UCSD-AML1 (cell line): Measurements from ENCODE around the gene CEP41.

Source experiments
- DNase-seq: peaks from one replicate; lab custom pipeline; 2025; ENCODE audit not compliant: unreplicated experiment; lab: John Stamatoyannopoulos, UW

The CEP41 gene, protein sequence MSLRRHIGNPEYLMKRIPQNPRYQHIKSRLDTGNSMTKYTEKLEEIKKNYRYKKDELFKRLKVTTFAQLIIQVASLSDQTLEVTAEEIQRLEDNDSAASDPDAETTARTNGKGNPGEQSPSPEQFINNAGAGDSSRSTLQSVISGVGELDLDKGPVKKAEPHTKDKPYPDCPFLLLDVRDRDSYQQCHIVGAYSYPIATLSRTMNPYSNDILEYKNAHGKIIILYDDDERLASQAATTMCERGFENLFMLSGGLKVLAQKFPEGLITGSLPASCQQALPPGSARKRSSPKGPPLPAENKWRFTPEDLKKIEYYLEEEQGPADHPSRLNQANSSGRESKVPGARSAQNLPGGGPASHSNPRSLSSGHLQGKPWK

DNA sequence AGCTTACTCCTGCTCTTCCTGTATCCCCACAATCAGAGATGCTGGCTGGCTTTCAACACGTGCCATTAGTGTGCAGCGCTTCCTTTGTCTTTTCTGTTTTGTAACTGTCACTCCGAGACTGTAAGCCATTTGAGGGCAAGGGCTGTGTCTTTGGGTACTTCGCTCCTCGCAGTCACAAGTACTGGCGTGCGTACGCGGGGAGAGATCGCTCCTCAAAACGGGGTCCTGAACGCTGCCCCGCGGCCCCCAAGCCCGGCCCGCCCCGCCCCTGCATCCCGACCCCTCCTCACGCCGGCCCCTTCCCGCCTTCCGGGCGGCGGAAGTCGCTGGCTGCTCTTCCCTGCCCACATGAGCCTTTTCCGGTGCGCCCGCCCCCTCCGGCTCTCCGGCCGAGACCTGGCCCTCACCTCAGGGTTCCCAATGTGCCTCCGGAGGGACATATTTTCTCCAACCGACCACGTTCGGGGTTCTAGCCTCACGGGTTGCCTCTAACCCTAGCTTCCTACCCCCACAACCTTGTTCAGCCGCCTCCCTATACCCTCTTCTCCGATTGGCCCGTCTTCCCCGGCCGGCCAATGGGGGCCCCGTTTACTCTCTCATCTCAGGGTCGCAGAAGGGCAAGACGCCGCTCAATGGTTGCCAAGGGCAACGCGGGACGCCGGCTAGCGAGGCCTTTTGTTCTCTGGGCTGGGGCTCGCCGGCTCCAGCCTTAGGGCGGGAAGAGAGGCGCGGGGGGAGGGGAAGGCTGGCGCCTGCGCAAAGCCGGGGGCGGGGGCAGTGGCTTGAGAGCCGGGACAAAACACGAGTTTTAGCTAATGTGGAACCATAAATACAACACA is at the start of gene CEP41:
Gene CEP41 (minus strand): TSS at position 490 of the 839 bp plus-strand sequence. CDS start 50 bp downstream, at position 440.
- DNase-seq: no peak

DNA sequence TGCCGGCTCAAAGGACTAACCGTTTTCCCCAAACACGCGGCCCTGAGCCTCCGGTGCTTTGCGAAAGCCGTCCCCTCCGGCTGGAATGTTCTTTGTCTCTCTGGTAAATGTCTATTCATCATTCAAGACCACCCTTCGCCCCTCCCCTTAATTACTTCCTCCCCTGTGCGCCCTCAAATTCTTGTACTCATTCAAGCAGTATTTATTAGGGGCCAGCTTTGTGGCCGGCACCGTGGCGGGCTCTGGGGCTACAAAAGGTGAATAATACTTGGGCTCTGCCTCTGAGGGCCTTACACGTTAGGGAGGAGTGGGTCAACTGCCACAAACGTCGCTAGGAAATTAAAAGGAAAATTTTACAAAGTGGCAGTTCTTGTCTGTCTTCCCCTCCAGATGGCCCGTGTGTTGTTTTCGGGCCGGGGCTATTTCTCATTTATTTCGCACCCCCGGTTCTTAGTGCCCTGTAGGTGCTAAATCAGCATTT is 49.5 kb upstream of the CEP41 start:
- no peak for DNase-seq

DNA sequence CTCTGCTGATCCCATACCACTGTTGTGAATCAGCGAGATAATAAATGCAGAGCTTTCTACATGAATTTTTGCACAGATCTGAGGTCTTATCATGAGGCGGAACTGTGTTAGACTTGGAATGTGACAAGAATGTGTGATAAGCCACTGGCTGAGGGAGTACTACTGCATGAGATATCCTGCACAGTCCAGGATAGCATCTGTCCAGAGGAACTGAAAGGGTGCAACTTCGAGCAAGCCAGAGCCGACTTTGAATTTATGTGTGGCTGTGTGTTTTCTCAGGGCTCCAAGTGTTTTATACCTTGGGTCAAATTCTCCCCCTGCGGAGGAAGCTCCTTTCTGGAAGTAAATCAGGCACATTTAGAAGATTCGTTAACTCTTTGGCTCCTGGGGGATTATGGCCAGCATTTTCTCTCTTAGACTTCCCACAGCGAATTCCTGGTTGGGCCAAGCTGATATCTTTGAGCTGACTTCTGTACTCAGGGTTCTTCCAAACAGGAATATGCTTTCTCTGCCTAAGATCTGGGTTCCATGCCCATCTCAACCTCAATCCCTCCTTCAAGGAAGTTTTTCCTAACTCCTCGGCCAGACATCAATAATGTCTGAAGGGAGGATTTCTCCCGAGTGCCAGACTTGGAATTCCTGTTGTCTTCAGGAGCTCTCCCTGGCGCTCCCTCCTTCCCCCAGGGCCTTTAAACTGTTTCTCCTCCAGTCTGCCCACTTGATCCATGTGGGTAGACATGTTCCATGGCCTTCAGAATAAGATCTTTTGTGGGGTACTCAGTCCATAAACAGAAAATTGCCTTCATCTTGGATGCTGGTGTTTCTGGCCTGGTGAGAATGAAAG is 48.5 kb upstream of the CEP41 start:
- DNase-seq: no peak

DNA sequence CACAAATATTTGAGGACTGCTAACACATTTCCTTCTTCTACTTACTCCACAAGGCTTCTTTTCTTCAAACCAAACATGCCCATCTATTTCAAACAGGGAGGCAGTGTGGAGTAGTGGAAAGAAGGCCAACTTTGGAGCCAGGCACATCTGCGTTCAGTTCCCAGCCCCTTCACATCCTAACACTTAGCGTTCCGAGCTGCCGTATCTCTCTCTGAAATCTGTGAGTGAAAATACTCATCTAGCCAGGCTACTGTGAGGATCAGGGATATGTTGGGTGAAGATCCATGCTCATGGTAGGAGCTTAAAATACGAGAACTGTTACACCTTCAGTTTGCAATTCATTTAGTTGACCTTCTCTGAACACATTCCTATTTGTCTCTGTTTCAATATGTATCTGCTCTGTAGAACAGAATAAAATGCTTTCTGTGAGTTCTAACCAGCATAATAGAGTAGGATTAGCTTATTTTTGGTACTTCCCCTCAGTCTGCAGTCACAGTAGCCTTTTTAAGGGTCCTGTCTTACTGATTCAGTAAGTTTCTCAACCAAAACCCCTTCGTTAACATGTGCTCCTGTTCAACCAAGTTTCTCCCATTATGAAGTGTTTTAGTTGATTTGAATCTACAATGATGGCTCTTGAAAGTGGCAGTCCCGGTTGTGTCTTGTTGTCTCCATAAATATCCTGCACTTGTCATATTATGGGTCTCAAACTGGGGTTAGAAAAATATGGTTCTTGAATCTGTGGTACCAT is 47.8 kb upstream of the CEP41 start:
- DNase-seq: no peak

DNA sequence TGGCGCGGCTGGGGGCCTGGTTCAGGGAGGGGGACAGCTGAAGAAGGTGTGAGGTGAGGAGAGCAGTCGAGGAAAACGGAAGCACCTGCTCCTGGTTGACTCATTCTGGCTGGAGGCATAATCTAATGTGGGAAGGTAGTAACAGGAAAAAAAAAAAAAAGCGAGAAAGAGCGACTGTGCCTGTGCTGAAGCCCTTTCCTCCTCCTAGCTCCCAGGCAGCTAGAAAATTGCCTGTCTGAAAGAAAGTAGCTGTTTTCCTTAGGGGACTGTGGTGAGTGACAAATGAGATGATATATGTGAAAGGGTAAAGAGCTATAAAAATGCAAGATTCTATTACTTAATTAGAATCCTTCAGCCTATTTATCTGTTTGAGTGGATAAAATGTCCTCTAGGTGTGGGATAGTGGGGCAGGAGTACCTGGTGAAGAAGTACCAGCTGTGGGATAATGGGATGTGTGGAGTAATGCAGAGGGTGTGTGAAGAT is 46.2 kb upstream of the CEP41 start:
- no peak for DNase-seq

DNA sequence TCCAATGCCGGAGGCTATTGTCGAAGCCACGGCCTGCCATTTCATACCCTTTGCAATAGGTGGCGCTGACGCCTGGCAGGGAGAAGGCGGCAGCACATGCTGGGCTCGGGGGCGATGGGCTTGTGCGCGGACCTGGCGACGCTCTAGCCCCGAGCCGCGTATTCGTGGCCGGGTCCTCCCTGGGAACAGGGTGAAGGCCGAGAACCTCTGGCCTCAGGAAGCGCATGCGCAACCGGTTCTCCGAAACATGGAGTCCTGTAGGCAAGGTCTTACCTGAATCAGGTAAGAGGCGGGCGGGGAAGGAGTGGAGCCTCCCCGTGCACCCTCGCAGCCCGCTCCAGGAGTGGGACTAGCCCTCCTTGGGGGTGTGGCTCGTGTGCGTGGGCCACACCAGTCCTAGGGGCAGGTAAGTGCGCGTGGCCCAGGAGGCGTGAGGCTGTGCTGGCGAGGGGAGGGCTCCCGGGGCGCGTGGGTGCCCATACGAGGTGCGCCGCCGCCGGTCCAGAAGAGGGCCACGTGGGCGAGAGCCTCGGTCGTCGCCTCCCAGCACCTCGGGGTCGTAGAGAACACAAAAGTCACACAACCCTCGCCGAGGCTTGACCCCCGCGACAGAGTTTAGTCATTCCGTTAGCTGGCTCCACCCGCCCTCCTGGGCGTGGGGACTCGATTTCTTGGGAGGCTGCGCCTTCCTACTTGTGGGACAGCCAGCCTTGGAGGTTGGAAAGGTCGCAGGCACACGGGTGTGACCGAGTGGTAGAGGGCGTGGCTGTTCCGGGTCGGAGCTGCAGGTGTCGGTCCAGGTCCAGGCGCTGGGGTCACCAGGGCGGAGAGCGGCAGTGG is 45.5 kb upstream of the CEP41 start:
- no peak for DNase-seq

DNA sequence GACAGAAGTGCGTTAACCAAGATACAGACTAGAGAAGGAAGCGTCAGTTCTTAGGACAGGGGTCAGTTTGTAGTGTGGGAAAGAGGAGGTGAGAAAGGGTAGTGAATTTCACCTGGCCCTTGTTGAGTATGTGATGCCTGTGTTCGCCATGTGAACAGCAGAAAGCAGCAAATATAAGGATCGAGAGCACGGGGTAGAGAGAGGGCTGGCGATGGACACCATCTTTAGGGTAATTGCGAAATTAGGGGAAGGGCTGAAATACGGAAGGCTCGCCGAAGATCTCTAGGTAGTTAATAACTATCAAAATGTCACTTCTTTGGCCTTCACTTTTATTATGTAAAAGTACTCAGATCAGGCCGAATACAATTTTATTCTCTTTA is 44.9 kb upstream of the CEP41 start:
- DNase-seq: no peak

DNA sequence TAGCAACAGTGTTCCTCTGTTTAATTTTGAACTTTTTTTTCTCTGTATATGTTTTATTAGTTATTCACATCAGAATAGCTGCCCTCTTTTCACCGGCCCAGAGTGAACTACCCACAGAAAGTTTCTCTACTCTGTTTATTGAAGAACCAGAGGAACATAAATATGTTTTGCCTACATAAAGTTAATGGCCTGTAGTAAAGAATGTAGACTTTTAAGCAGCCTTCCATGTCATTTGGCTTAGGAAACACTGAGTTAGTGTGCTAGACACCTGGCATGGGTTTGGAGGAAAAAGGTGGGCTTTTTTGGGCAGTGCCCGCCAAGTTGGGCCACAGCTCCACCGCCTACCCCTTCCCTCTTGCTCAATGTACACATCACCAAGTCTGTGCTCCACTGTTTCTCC is 42.2 kb upstream of the CEP41 start:
- DNase-seq: no peak

DNA sequence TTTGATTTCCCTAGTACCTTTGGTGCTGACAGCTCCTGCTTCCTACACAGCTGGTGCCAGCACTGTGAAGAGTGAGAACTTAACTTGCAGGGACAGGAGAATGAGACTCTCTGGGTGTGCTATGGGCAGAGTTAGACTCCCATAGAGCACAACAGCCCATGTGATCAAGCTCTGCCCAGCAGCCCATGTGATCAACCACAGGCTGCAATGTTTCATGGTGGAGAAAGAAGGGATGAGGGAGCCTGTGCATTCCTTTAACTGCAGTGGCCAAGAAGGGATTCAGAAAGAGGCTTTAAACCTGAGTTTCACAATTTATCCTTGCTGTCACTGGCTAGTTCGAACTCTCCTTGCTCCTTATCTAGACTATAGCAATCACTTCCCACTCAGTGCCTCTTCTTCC is 41.1 kb upstream of the CEP41 start:
- no peak for DNase-seq

DNA sequence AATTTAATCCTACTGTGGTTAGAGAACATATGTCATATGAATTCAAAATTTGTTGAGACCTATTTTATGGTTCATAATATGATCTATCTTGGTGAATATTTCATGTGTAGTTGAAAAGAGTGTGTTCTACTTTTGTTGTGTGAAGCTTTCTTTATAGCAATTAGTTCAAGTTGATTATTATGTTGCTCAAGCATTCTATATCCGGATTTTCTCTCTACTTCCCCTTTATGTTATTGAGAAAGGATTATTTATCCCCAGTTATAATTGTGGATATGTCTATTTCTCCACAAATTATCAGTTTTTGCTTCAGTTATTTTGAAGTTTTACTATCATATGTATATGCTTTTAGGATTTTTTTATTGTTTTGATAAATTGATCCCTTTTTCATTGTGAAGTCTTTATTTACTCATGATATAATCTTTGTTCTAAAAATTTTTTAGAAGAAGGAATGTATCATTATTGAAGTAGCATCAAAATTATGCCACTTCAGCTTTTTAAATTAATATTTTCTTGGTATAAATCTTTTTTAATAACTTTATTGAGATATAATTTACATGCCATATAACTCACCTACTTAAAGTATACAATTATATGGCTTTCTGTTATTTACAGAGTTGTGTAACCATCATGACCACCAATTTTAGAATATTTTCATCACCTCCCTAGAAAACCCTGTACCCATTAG is 39.0 kb upstream of the CEP41 start:
- DNase-seq: no peak

DNA sequence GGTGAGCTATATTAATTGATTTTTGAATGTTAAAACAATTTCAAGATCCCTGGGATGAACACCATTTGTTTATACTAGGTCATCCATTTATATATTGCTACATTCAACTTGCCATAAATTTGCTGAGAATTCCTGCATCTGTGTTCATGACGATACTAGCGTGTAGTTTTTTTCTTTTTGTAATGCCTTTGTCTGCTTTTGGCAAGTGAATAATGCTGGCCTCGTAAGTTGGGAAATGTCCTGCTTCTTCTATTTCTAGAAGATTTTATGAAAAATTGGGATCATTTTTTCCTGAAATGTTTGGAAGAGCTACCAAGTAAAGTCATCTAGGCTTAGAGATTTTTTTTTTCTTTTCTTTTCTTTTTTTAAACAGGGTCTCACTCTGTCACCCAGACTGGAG is 38.2 kb upstream of the CEP41 start:
- no peak for DNase-seq

DNA sequence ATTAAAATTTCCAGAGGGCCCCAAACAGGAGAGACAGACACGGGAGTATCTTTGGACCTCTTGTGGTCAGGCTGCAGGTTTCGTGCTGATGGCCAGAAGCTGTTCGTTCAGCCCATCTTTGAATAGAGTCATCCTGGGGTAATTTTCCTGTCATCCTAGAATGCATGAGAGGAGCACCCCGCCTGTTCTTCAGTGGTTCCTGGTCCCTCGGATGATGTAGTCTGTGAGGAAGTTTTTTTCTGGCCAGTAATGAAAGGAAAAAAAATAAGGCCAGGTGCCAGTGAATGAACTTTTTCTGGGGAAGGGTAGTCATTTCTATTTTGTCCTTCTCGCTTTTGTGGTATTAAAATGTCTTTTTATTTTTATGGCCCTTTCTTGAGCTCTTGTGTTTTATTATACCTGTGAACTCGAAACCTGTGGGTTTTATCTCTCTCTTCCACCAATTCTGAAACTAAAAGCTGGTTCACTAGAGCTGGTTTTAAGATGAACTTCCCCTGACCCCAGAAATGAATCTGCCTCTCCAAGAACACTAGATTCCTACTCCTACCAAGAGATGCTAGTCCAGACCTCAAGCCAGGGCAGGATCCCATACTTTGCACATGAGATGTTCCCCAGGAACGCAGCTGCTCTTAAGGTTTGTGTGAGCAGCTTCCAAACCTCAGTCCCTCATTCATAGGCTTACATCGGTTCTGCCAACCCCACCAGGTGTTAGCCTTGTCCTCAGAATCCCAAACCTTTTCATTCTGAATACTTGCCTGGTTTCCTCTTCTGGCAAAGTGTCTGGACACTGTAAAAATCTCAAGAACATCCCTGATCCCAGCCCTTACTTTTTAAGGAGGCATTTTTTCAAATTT is 35.7 kb upstream of the CEP41 start:
- DNase-seq: no peak

DNA sequence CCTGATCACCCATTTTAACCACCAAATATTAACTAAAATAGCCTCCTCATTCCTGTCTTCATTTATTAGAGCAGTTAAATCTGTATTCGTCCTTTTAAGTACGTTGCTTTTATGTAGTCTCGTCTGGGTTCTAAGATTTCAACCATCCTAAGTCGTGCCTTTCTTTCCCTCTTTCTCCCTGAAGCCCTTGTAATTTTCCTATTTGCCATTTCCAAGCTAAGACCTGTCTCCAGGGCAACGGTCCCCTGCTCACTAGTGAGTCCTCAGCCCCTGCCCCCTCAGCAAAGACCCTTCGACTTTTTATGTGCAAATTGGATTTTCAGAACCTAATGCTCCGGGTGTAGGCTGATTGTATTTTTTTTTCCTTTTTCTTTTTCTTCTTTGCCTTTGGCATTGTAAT is 35.0 kb upstream of the CEP41 start:
- no peak for DNase-seq

DNA sequence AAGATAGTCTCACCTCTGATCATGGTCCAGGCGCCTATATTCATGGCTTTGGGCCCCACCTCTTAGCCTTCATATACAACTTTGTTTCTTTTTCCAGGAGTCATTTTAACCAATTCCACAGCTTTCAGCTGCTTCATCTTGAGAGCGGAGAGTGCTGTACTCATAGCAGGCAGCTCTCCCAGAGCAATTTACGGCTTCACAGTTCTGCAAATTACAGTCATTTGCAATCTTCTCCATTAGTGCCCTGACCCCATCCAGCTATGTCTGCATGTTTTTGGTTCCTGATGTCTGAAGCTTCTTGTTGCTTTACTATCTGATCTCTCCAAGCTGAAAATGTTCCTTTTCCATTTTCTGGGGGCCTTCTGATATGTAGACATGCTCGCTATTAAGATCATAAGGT is 33.1 kb upstream of the CEP41 start:
- DNase-seq: no peak

DNA sequence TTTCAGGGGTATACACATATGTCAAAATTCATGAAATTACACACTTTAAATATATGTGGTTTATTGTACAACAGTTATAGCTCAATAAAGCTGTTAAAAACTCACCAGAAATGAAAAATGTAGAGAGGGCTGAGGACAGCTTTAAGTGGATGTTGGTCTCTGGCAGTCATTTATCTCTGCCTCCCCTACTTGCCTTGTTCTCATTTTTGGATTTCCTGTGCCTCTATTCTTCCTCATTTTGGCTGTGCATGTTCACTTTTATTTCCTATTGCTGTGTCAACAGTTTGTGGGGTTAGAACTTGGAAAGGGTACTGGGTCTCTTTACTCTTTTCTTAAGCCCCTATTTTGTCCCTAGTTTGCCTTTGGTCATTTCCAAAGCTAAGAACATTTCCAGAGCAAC is 32.5 kb upstream of the CEP41 start:
- no peak for DNase-seq

DNA sequence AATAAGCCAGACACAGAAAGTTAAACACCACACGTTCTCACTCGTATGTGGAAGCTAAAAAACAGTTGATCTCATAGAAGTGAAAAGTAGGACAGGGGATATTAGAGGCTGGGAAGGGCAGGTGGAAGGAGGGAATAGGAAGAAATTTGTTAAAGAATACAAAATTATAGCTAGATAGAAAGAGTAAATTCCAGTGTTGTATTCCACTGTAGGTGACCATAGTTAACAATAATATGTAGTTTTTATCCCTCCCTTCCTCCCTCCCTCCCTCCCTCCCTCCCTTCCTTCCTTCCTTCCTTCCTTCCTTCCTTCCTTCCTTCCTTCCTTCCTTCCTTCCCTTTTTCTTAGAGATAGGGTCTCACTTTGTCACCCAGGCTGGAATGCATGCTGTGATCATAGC is 31.2 kb upstream of the CEP41 start:
- DNase-seq: no peak

DNA sequence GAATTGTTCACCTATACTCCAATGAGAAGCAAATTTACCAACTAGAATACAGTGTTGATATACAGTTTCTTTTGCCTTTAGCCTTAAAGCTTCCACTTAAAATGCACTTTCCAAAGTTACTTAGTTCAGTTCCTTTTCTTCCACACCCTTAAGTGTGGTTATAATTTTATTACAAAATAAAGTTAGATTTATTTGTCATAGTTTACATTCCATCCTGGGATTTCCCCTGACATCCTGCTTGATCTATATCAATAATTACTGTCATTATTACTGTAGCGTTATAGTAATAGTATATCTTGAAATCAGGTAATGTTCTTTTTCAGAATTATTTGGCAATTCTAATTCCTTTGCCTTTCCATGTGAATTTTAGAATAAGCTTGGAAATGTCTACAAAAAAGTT is 27.8 kb upstream of the CEP41 start:
- DNase-seq: no peak
